ENCODE measurements around the gene PMVK. TPM values are rescaled to one million over a fixed set of nuclear protein-coding genes. Genes with fewer than 3 reads are reported as not detected.
A peak's percentile ranks its signal among the peaks of the same experiment; 100 is the strongest.

PMVK gene
- total RNA-seq, 2 donors from 2014 or later, result 7.0 to 18.5 TPM

GRCh38 chr1:154956544-154956941 is 20.0 kb upstream of the PMVK start:
- DNase-seq, result peak in 1 of 4 donors; percentile 31
- intact Hi-C loops (cut with DNase I), result no loop called here
- Histone ChIP-seq H3K27ac (peak overlapping the region; percentile 12 to 83 (median 50)), H3K9me3 (no peaks in the 10 kb centered on the region), H3K4me1 (peaks cover 55% of the 10 kb centered on the region), H3K4me3 (no peak overlapping the region), H3K36me3 (replicated peaks in 1 of 2; ENCODE audit: insufficient read depth in 1 of 2, low read depth in 2 of 2) (peaks cover 0 to 4% of the 10 kb centered on the region in 2 donors), H3K27me3 (no peaks in the 10 kb centered on the region)
- 15 to 21% methylated on average over 5 to 6 of the region's 6 CpGs for WGBS, 2 donors
- ATAC-seq, result no peak
- TF ChIP-seq POLR2A (IDR thresholded peaks at IDR 0.05) (no peak), CTCF (IDR thresholded peaks at IDR 0.05) (no peak)

- 0% methylated on average over 18 of the region's 18 CpGs for WGBS, 2 donors
- ATAC-seq, result peak; percentile 95
- no peaks in the 10 kb centered on the region for H3K9me3 ChIP-seq
- peak within 1 kb of the TSS; percentile 35 to 83 (median 65) for H3K27ac ChIP-seq
- TF ChIP-seq POLR2A (IDR thresholded peaks at IDR 0.05) (peak in 2 of 3 donors; percentile 55 to 58), CTCF (IDR thresholded peaks at IDR 0.05) (peak in 4 of 7 experiments; percentile 10 to 27 (median 16))
- no peaks in the 10 kb centered on the region for H3K27me3 ChIP-seq
- peaks cover 0 to 4% of the 10 kb centered on the region in 2 donors for H3K36me3 ChIP-seq (replicated peaks in 1 of 2; ENCODE audit: insufficient read depth in 1 of 2, low read depth in 2 of 2)
- H3K4me3 ChIP-seq, result peak within 1 kb of the TSS in 1 of 2 donors; percentile 30
- DNase-seq, result peak; percentile 82 to 89 (median 83)
- peaks cover 52% of the 10 kb centered on the region for H3K4me1 ChIP-seq
- intact Hi-C loops (cut with DNase I), result no loop called here
These were observed 19.4 kb upstream of the PMVK start, which contains the start of gene PBXIP1 for GRCh38 chr1:154955718-154956543. Gene PBXIP1 (minus strand): TSS chr1:154956099. CDS start chr1:154953721, 2,378 bp downstream.

- H3K4me1 ChIP-seq, result peaks cover 44% of the 10 kb centered on the region
- H3K27me3 ChIP-seq, result no peaks in the 10 kb centered on the region
- no peak overlapping the region for H3K4me3 ChIP-seq
- 11 to 12% methylated on average over 4 of the region's 4 CpGs for WGBS, 2 donors
- no peak for TF ChIP-seq CTCF (IDR thresholded peaks at IDR 0.05)
- TF ChIP-seq POLR2A (IDR thresholded peaks at IDR 0.05), result no peak
- intact Hi-C loops (cut with DNase I), result no loop called here
- ATAC-seq, result peak; percentile 38
- peak; percentile 45 to 76 (median 60) for DNase-seq
- peaks cover 0 to 4% of the 10 kb centered on the region in 2 donors for H3K36me3 ChIP-seq (replicated peaks in 1 of 2; ENCODE audit: insufficient read depth in 1 of 2, low read depth in 2 of 2)
- peak overlapping the region in 3 of 4 donors; percentile 51 to 83 (median 79) for H3K27ac ChIP-seq
- H3K9me3 ChIP-seq, result no peaks in the 10 kb centered on the region
These were observed 18.7 kb upstream of the PMVK start for GRCh38 chr1:154955039-154955717.

- Histone ChIP-seq H3K4me1 (peaks cover 44% of the 10 kb centered on the region), H3K36me3 (replicated peaks in 1 of 2; ENCODE audit: insufficient read depth in 1 of 2, low read depth in 2 of 2) (peaks cover 0 to 4% of the 10 kb centered on the region in 2 donors), H3K9me3 (no peaks in the 10 kb centered on the region), H3K27me3 (no peaks in the 10 kb centered on the region), H3K4me3 (no peak overlapping the region), H3K27ac (peak overlapping the region in 1 of 4 donors; percentile 16)
- ATAC-seq (no peak), DNase-seq (no peak)
- TF ChIP-seq CTCF (IDR thresholded peaks at IDR 0.05) (no peak), POLR2A (IDR thresholded peaks at IDR 0.05) (no peak)
- intact Hi-C loops (cut with DNase I), result no loop called here
- WGBS, 2 donors, result 59 to 73% methylated on average over 3 of the region's 3 CpGs
These were observed 18.0 kb upstream of the PMVK start for GRCh38 chr1:154954541-154954940.
